GM12873 (cell line): ENCODE data around the gene HAPLN3.

Experiments
- TF ChIP-seq, protein P1 (sequence below): IDR thresholded peaks from 2 replicates; pipeline ENCODE4 v1.5.1; 2012; ENCODE audit warnings: low read depth, mild to moderate bottlenecking, moderate library complexity, low read length, control low read depth; ENCODE audit not compliant: insufficient read depth; ENCODE audit errors: missing control alignments

The HAPLN3 gene

DNA sequence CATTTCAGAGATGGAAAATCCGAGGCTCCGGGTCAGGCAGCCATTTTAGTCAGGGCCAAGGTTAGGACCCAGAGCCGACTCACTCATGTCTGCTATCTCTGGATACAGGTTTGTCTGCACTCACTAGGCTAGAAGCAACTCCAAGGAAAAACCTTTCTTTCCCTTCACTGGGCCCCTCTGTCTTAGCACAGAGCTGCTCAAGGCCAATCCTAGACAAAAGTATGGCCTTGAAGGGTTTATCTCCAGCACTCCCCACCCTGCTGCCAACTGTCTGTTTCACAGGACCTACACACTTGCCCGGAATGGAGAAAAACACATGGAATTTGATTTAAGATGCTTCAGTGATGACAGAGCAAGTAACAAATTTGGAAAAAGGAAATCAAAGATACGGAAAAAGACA lies 66.6 kb downstream of the HAPLN3 start:
- TF ChIP-seq, protein P1, sequence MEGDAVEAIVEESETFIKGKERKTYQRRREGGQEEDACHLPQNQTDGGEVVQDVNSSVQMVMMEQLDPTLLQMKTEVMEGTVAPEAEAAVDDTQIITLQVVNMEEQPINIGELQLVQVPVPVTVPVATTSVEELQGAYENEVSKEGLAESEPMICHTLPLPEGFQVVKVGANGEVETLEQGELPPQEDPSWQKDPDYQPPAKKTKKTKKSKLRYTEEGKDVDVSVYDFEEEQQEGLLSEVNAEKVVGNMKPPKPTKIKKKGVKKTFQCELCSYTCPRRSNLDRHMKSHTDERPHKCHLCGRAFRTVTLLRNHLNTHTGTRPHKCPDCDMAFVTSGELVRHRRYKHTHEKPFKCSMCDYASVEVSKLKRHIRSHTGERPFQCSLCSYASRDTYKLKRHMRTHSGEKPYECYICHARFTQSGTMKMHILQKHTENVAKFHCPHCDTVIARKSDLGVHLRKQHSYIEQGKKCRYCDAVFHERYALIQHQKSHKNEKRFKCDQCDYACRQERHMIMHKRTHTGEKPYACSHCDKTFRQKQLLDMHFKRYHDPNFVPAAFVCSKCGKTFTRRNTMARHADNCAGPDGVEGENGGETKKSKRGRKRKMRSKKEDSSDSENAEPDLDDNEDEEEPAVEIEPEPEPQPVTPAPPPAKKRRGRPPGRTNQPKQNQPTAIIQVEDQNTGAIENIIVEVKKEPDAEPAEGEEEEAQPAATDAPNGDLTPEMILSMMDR: no peak
